H1 (cell line): ENCODE data around the gene DRD1. TPM values are rescaled to one million over a fixed set of nuclear protein-coding genes. Genes with fewer than 3 reads are reported as not detected.

Source experiments
- CTCF ChIA-PET: fragments of 300-600 bp; sonication (Branson Sonifier 250); formaldehyde crosslinking; loops from one replicate; lab custom pipeline; 2021; ENCODE audit not compliant: partially characterized antibody; lab: Charles Lee
- POLR2A ChIA-PET: fragments of 300-600 bp; sonication (Branson Sonifier 250); formaldehyde crosslinking; loops from one replicate; lab custom pipeline; 2021; ENCODE audit warnings: inconsistent platforms; ENCODE audit not compliant: partially characterized antibody; lab: Charles Lee
- DNase-seq, 2 experiments: peaks; one replicate each; pipeline versions ENCODE4 v3.0.0 to v3.0.0-alpha.2; 2010 to 2022; ENCODE audit warnings: low spot score in 2 of 2, low read depth in 1 of 2, mixed read lengths in 1 of 2
- FAIRE-seq: peaks from 2 replicates; lab custom pipeline; 2011; peaks lifted over from hg19 to GRCh38; lab: Jason Lieb, UNC
- H2AFZ ChIP-seq: 2 replicates; pipeline ENCODE4 v1.8.1; 2012; ENCODE audit warnings: low read length, inconsistent platforms
- H2AK5ac ChIP-seq: 2 replicates; pipeline ENCODE4 v1.6.1; 2013; ENCODE audit warnings: low read depth, low read length
- H2BK120ac ChIP-seq: replicated peaks from 2 replicates; pipeline ENCODE3; 2013; ENCODE audit warnings: low read depth, low read length, inconsistent platforms
- H2BK12ac ChIP-seq: 2 replicates; pipeline ENCODE4 v1.6.1; 2013; ENCODE audit warnings: low read depth, low read length
- H2BK15ac ChIP-seq: 2 replicates; pipeline ENCODE4 v1.6.1; 2013; ENCODE audit warnings: low read length
- H2BK20ac ChIP-seq: 2 replicates; pipeline ENCODE4 v1.6.1; 2013; ENCODE audit warnings: low read length
- H2BK5ac ChIP-seq: 2 replicates; pipeline ENCODE4 v1.6.1; 2013; ENCODE audit warnings: low read depth, low read length
- H3K14ac ChIP-seq: 2 replicates; pipeline ENCODE4 v1.6.1; 2013; ENCODE audit warnings: inconsistent platforms; ENCODE audit not compliant: insufficient read length
- H3K18ac ChIP-seq: 2 replicates; pipeline ENCODE4 v1.6.1; 2013; ENCODE audit warnings: low read length; ENCODE audit errors: extremely low read depth
- H3K23ac ChIP-seq: 2 replicates; pipeline ENCODE4 v1.6.1; 2013; ENCODE audit warnings: inconsistent platforms; ENCODE audit not compliant: insufficient read length
- H3K23me2 ChIP-seq: 2 replicates; pipeline ENCODE4 v1.6.1; 2013; ENCODE audit warnings: low read depth, low read length
- H3K27ac ChIP-seq: 2 replicates; pipeline ENCODE4 v1.6.1; 2011; ENCODE audit warnings: low read depth, low read length, inconsistent platforms
- H3K27me3 ChIP-seq, 4 experiments: replicated peaks in 1 of 4; 1 replicate in 1 of 4; 2 replicates in 3 of 4; pipeline versions ENCODE4 v1.6.1 to v1.8.1; 2011 to 2013; ENCODE audit warnings: low read length in 3 of 4, mild to moderate bottlenecking in 3 of 4, inconsistent platforms in 2 of 4, mixed read lengths in 2 of 4, moderate library complexity in 1 of 4; ENCODE audit not compliant: control insufficient read depth in 3 of 4, insufficient read depth in 3 of 4; ENCODE audit errors: extremely low read depth in 1 of 4
- H3K36me3 ChIP-seq, 4 experiments: 2 replicates each; pipeline versions ENCODE4 v1.6.1 to v1.8.1; 2011 to 2013; ENCODE audit warnings: mild to moderate bottlenecking in 4 of 4, low read length in 3 of 4, moderate library complexity in 2 of 4, control low read depth in 1 of 4, inconsistent platforms in 1 of 4; ENCODE audit not compliant: insufficient read depth in 4 of 4, control insufficient read depth in 2 of 4
- H3K4ac ChIP-seq: replicated peaks from 2 replicates; pipeline ENCODE3; 2013; ENCODE audit warnings: low read length, low read depth, mixed read lengths, inconsistent platforms; ENCODE audit not compliant: insufficient read length
- H3K4me1 ChIP-seq, 4 experiments: replicated peaks in 1 of 4; 1 replicate in 1 of 4; 2 replicates in 3 of 4; pipeline versions ENCODE4 v1.6.1 to v1.8.1; 2011 to 2013; ENCODE audit warnings: low read length in 3 of 4, inconsistent platforms in 2 of 4, mixed read lengths in 1 of 4; ENCODE audit not compliant: insufficient read depth in 4 of 4, control insufficient read depth in 3 of 4
- H3K4me2 ChIP-seq, 2 experiments: 2 replicates each; pipeline versions ENCODE4 v1.6.1 to v1.8.1; 2011 to 2013; ENCODE audit warnings: low read depth in 2 of 2, low read length in 2 of 2, control low read depth in 1 of 2, inconsistent platforms in 1 of 2, mild to moderate bottlenecking in 1 of 2; ENCODE audit not compliant: insufficient read depth in 1 of 2
- H3K4me3 ChIP-seq, 4 experiments: fragments of 200-600, 300-600 bp in 1 of 4; sonication (generic), shearing (Covaris generic), sonication (Bioruptor Twin) in 1 of 4; 2 replicates each; pipeline versions ENCODE4 v1.5.1 to v1.8.1; 2011 to 2016; ENCODE audit warnings: low read length in 4 of 4, low read depth in 3 of 4, control low read depth in 2 of 4, inconsistent platforms in 2 of 4, mild to moderate bottlenecking in 2 of 4, mixed read lengths in 1 of 4, moderate library complexity in 1 of 4; ENCODE audit not compliant: insufficient read depth in 2 of 4; ENCODE audit errors: extremely low read depth in 1 of 4
- H3K56ac ChIP-seq: replicated peaks from 2 replicates; pipeline ENCODE3; 2013; ENCODE audit warnings: low read depth, mild to moderate bottlenecking, mixed read lengths, low read length, inconsistent platforms; ENCODE audit not compliant: insufficient read length
- H3K79me1 ChIP-seq: 2 replicates; pipeline ENCODE4 v1.6.1; 2013; ENCODE audit warnings: low read depth, low read length, control low read depth
- H3K79me2 ChIP-seq, 2 experiments: 2 replicates each; pipeline versions ENCODE4 v1.6.1 to v1.8.1; 2012 to 2013; ENCODE audit warnings: low read length in 2 of 2, mild to moderate bottlenecking in 2 of 2, inconsistent platforms in 1 of 2; ENCODE audit not compliant: insufficient read depth in 2 of 2, control insufficient read depth in 1 of 2
- H3K9ac ChIP-seq, 4 experiments: replicated peaks in 1 of 4; 1 replicate in 1 of 4; 2 replicates in 3 of 4; pipeline versions ENCODE4 v1.6.1 to v1.8.1; 2011 to 2013; ENCODE audit warnings: low read depth in 3 of 4, low read length in 3 of 4, control low read depth in 2 of 4, mild to moderate bottlenecking in 2 of 4, moderate library complexity in 2 of 4, inconsistent platforms in 1 of 4; ENCODE audit errors: extremely low read depth in 1 of 4
- H3K9me3 ChIP-seq, 2 experiments: 2 replicates each; pipeline versions ENCODE4 v1.6.1 to v1.8.1; 2012 to 2013; ENCODE audit warnings: mild to moderate bottlenecking in 2 of 2, moderate library complexity in 2 of 2, control low read depth in 1 of 2, inconsistent platforms in 1 of 2, low read depth in 1 of 2, low read length in 1 of 2, mixed read lengths in 1 of 2; ENCODE audit not compliant: insufficient read depth in 2 of 2
- H4K20me1 ChIP-seq, 2 experiments: replicated peaks in 1 of 2; 2 replicates each; pipeline versions ENCODE3 to v1.8.1; 2011 to 2013; ENCODE audit warnings: inconsistent platforms in 2 of 2, low read length in 2 of 2, mild to moderate bottlenecking in 1 of 2; ENCODE audit not compliant: insufficient read depth in 2 of 2, control insufficient read depth in 1 of 2
- H4K5ac ChIP-seq: 2 replicates; pipeline ENCODE4 v1.6.1; 2013; ENCODE audit warnings: low read length, low read depth, mixed read lengths, inconsistent platforms; ENCODE audit not compliant: insufficient read length
- H4K8ac ChIP-seq: 2 replicates; pipeline ENCODE4 v1.8.0; 2013; ENCODE audit warnings: mild to moderate bottlenecking, moderate library complexity, low read length, inconsistent platforms; ENCODE audit not compliant: insufficient read depth; ENCODE audit errors: extremely low read depth
- H4K91ac ChIP-seq: replicated peaks from 2 replicates; pipeline ENCODE3; 2013; ENCODE audit warnings: low read length, mixed read lengths, inconsistent platforms; ENCODE audit not compliant: insufficient read length
- CBX8 ChIP-seq: fragments of 300-800, 300-1000 bp; sonication (generic); IDR thresholded peaks from 2 replicates; pipeline ENCODE4 v1.7.1; 2016; ENCODE audit warnings: low read depth, low read length, borderline replicate concordance
- CHD2 ChIP-seq: IDR thresholded peaks from 2 replicates; pipeline ENCODE4 v1.6.1; 2012; ENCODE audit warnings: low read length, improper control_type of control experiment
- CTBP2 ChIP-seq: IDR thresholded peaks from 2 replicates; pipeline ENCODE4 v1.7.0; 2011; ENCODE audit warnings: borderline replicate concordance, mild to moderate bottlenecking, moderate library complexity, mixed read lengths, low read length; ENCODE audit not compliant: insufficient read depth, insufficient read length
- E2F6 ChIP-seq: IDR thresholded peaks from 2 replicates; pipeline ENCODE4 v1.6.1; 2012; ENCODE audit warnings: inconsistent platforms
- KDM5A ChIP-seq: fragments of 200-600 bp; IDR thresholded peaks from 2 replicates; pipeline ENCODE4 v1.7.1; 2012; ENCODE audit warnings: mild to moderate bottlenecking, low read length, inconsistent platforms, mixed read lengths
- NANOG ChIP-seq: IDR thresholded peaks from 2 replicates; pipeline ENCODE4 v1.6.1; 2011; ENCODE audit warnings: low read length, low read depth, mild to moderate bottlenecking, inconsistent platforms; ENCODE audit not compliant: insufficient read depth, poor library complexity, severe bottlenecking
- RAD21 ChIP-seq, 2 experiments: IDR thresholded peaks in 1 of 2; conservative IDR thresholded peaks in 1 of 2; 2 replicates each; pipeline ENCODE4 v1.6.1; 2011; ENCODE audit warnings: low read depth in 2 of 2, low read length in 2 of 2, improper control_type of control experiment in 1 of 2, inconsistent platforms in 1 of 2, mild to moderate bottlenecking in 1 of 2, moderate library complexity in 1 of 2
- SP2 ChIP-seq: IDR thresholded peaks from 2 replicates; pipeline ENCODE4 v1.6.1; 2012; ENCODE audit warnings: mild to moderate bottlenecking, low read length, inconsistent platforms
- SUZ12 ChIP-seq: fragments of 200-600 bp; sonication (generic); IDR thresholded peaks from 2 replicates; pipeline ENCODE4 v1.6.1; 2012; ENCODE audit warnings: mild to moderate bottlenecking, inconsistent platforms, low read length, moderate library complexity, mixed read lengths
- TAF7 ChIP-seq: optimal IDR thresholded peaks from 2 replicates; pipeline ENCODE3; 2011; ENCODE audit warnings: low read depth, mild to moderate bottlenecking, inconsistent platforms, low read length, moderate library complexity, borderline replicate concordance
- WGBS, 2 experiments: shearing (Covaris generic) in 1 of 2; methylation state at CpG; one replicate each; pipeline versions ENCODE4 v1.1.6 to v1.1.7; 2013 to 2015; ENCODE audit warnings: low lambda C conversion rate in 2 of 2, mixed read lengths in 2 of 2, inconsistent platforms in 1 of 2, low coverage in 1 of 2, missing lambda C conversion rate in 1 of 2; ENCODE audit not compliant: insufficient replicate concordance in 2 of 2, insufficient coverage in 1 of 2, insufficient read length in 1 of 2; ENCODE audit errors: extremely low coverage in 1 of 2, missing lambda C conversion rate in 1 of 2; 5-methylcytosine and 5-hydroxymethylcytosine counted together
- polyA plus RNA-seq, 7 experiments: library from polyadenylated mRNA; depleted of rRNA in 3 of 7; stranded (reverse) in 5 of 7; unstranded in 2 of 7; fragments of >200 nt in 5 of 7; fragments of 200-250 nt in 2 of 7; gene quantifications; 1 replicate in 5 of 7; 2 replicates in 1 of 7; 4 replicates in 1 of 7; pipeline versions ENCODE4 v1.2.1 to v1.2.3, GENCODE V29; 2011 to 2013; ENCODE audit warnings: missing spikeins in 2 of 7, mixed read lengths in 2 of 7
- total RNA-seq: library from RNA; stranded (reverse); fragmentation: NEBNext Ultra II Directional; extraction: Animal tissue kit (Norgen Biotek cat#: 25700); gene quantifications from 2 replicates; pipeline ENCODE4 v1.2.1, GENCODE V29; 2021

Gene DRD1
- total and polyA plus RNA-seq, 2 of the 8 experiments (the other 6 are each of a cell fraction or from before 2014, with no cell fraction given), result 0.03 to 0.19 TPM

GRCh38 chr5:175484322-175484721 is 40.3 kb upstream of the DRD1 start:
- Histone ChIP-seq H3K23me2 (peaks cover 4% of the 10 kb centered on the region; the same call in 1 of the 2 replicates), H4K91ac (no peak overlapping the region), H2AFZ (no peak overlapping the region), H3K23ac (no peak overlapping the region), H2BK15ac (no peak overlapping the region), H3K4ac (no peak overlapping the region), H2BK120ac (no peak overlapping the region), H4K5ac (no peak overlapping the region), H3K27me3 (no peaks in the 10 kb centered on the region), H4K8ac (no peak overlapping the region; the same call in 1 of the 2 replicates), H3K4me2 (no peak overlapping the region), H3K14ac (no peak overlapping the region), H3K27ac (no peak overlapping the region), H3K79me2 (peaks cover 17 to 97% of the 10 kb centered on the region in 2 experiments), H3K9ac (no peak overlapping the region), H2BK5ac (no peak overlapping the region), H3K4me1 (peaks cover 2 to 5% (median 3%) of the 10 kb centered on the region in 4 experiments; a peak in 5 of 7 replicates), H2AK5ac (no peak overlapping the region), H3K18ac (no peak overlapping the region), H3K36me3 (peaks cover 2 to 14% (median 11%) of the 10 kb centered on the region in 4 experiments; a peak in 6 of 8 replicates), H2BK12ac (no peak overlapping the region), H3K79me1 (peaks cover 23% of the 10 kb centered on the region), H3K56ac (no peak overlapping the region), H2BK20ac (no peak overlapping the region), H3K4me3 (no peak overlapping the region), H4K20me1 (peaks cover 27 to 28% of the 10 kb centered on the region in 2 experiments), H3K9me3 (no peaks in the 10 kb centered on the region)
- POLR2A ChIA-PET, result no interaction called here
- WGBS, 2 experiments, result 97% methylated on average over 23 of the region's 26 CpGs; no CpG with 5 or more reads in 1 of the 2 experiments
- CTCF ChIA-PET, result interaction anchor here (0.8 kb wide), 1 partner anchor 248 kb away, joined by 3 read pairs; no protein-coding TSS in a partner anchor
- FAIRE-seq, result no peak
- DNase-seq, result no peak
- TF ChIP-seq E2F6, result no peak
- TF ChIP-seq SP2, result no peak
- no peak for TF ChIP-seq KDM5A
- TF ChIP-seq CTBP2, result no peak
- TF ChIP-seq CBX8, result no peak
- TF ChIP-seq NANOG, result no peak
- no peak for TF ChIP-seq TAF7
- no peak for TF ChIP-seq RAD21 (IDR thresholded peaks at IDR 0.05 in 1 of 2, conservative IDR thresholded peaks at IDR 0.05 in 1 of 2; ENCODE audit: low read depth in 2 of 2, low read length in 2 of 2)
- no peak for TF ChIP-seq CHD2
- TF ChIP-seq SUZ12, result no peak
